ENCODE results near the gene STXBP5.
"Not testable (repeated sequence)": the region's sequence is repeated elsewhere in the genome, so short reads cannot be mapped to it uniquely, and the experiment has no call there.

STXBP5 gene

GRCh38 chr6:147310521-147310920, 106.3 kb downstream of the STXBP5 start:
- DNase-seq, result no peak

- DNase-seq, result no peak
These were observed 107.0 kb downstream of the STXBP5 start for GRCh38 chr6:147311218-147311617.

- no peak for DNase-seq
These were observed 117.0 kb downstream of the STXBP5 start for GRCh38 chr6:147321260-147321659.

- no peak for DNase-seq
These were observed 118.3 kb downstream of the STXBP5 start for GRCh38 chr6:147322299-147323162.

GRCh38 chr6:147325557-147325956, 121.3 kb downstream of the STXBP5 start:
- DNase-seq, result no peak

- DNase-seq, result no peak
These were observed 127.2 kb downstream of the STXBP5 start for GRCh38 chr6:147331401-147331800.

GRCh38 chr6:147337921-147338320, 133.7 kb downstream of the STXBP5 start:
- DNase-seq, result no peak

- DNase-seq, result no peak
These were observed 137.3 kb downstream of the STXBP5 start for GRCh38 chr6:147341486-147341885.

- no peak for DNase-seq
These were observed 141.7 kb downstream of the STXBP5 start for GRCh38 chr6:147345902-147346301.

GRCh38 chr6:147347179-147347881, 143.1 kb downstream of the STXBP5 start:
- DNase-seq, result no peak

- no peak for DNase-seq
These were observed 143.8 kb downstream of the STXBP5 start for GRCh38 chr6:147347882-147348575.

GRCh38 chr6:147361311-147361981, 157.2 kb downstream of the STXBP5 start:
- no peak for DNase-seq

GRCh38 chr6:147366290-147366689, 162.1 kb downstream of the STXBP5 start:
- no peak for DNase-seq

- DNase-seq, result no peak
These were observed 167.1 kb downstream of the STXBP5 start for GRCh38 chr6:147371325-147371724.

- DNase-seq, result no peak
These were observed 168.6 kb downstream of the STXBP5 start for GRCh38 chr6:147372806-147373205.

- DNase-seq, result no peak
These were observed 174.6 kb downstream of the STXBP5 start for GRCh38 chr6:147378819-147379218.

GRCh38 chr6:147380841-147381240, 176.6 kb downstream of the STXBP5 start:
- DNase-seq, result not testable (repeated sequence)

GRCh38 chr6:147381712-147382111, 177.5 kb downstream of the STXBP5 start:
- DNase-seq, result no peak

- no peak for DNase-seq
These were observed 178.8 kb downstream of the STXBP5 start for GRCh38 chr6:147382945-147383554.

GRCh38 chr6:147384029-147384428, 179.8 kb downstream of the STXBP5 start:
- DNase-seq, result no peak

- DNase-seq, result no peak
These were observed 180.8 kb downstream of the STXBP5 start for GRCh38 chr6:147384737-147385710.

All from NCI-H774 (cell line).